Measurements from ENCODE around the gene ATP2A3.

Gene ATP2A3

GRCh38 chr17:3895354-3895753, 68.9 kb downstream of the ATP2A3 start:
- in situ Hi-C loops (cut with HindIII; ENCODE audit: low sequenced_read_pairs): no loop called here

- in situ Hi-C loops (cut with HindIII; ENCODE audit: low sequenced_read_pairs): no loop called here
Measured at GRCh38 chr17:3894911-3895343, 69.3 kb downstream of the ATP2A3 start.

GRCh38 chr17:3894188-3894587, 70.0 kb downstream of the ATP2A3 start:
- in situ Hi-C loops (cut with HindIII; ENCODE audit: low sequenced_read_pairs): no loop called here

- in situ Hi-C loops (cut with HindIII; ENCODE audit: low sequenced_read_pairs): no loop called here
Measured at GRCh38 chr17:3893720-3894116, 70.5 kb downstream of the ATP2A3 start.

GRCh38 chr17:3893003-3893719, 71.1 kb downstream of the ATP2A3 start, which contains the start of gene CAMKK1:
CAMKK1 (minus strand) TSS chr17:3893053; CDS start chr17:3885687, 7,366 bp downstream.
- in situ Hi-C loops (cut with HindIII; ENCODE audit: low sequenced_read_pairs): no loop called here

GRCh38 chr17:3892095-3892998, 71.9 kb downstream of the ATP2A3 start:
- in situ Hi-C loops (cut with HindIII; ENCODE audit: low sequenced_read_pairs): no loop called here

- in situ Hi-C loops (cut with HindIII; ENCODE audit: low sequenced_read_pairs): no loop called here
Measured at GRCh38 chr17:3891626-3892094, 72.6 kb downstream of the ATP2A3 start.

- in situ Hi-C loops (cut with HindIII; ENCODE audit: low sequenced_read_pairs): no loop called here
Measured at GRCh38 chr17:3890878-3891219, 73.4 kb downstream of the ATP2A3 start.

- in situ Hi-C loops (cut with HindIII; ENCODE audit: low sequenced_read_pairs): no loop called here
Measured at GRCh38 chr17:3890082-3890877, 74.0 kb downstream of the ATP2A3 start.

GRCh38 chr17:3889325-3890012, 74.8 kb downstream of the ATP2A3 start:
- in situ Hi-C loops (cut with HindIII; ENCODE audit: low sequenced_read_pairs): no loop called here

GRCh38 chr17:3888343-3889171, 75.7 kb downstream of the ATP2A3 start:
- in situ Hi-C loops (cut with HindIII; ENCODE audit: low sequenced_read_pairs): no loop called here

- in situ Hi-C loops (cut with HindIII; ENCODE audit: low sequenced_read_pairs): no loop called here
Measured at GRCh38 chr17:3887804-3888203, 76.4 kb downstream of the ATP2A3 start.

GRCh38 chr17:3887394-3887793, 76.8 kb downstream of the ATP2A3 start:
- in situ Hi-C loops (cut with HindIII; ENCODE audit: low sequenced_read_pairs): no loop called here

GRCh38 chr17:3886776-3887175, 77.5 kb downstream of the ATP2A3 start:
- in situ Hi-C loops (cut with HindIII; ENCODE audit: low sequenced_read_pairs): no loop called here

GRCh38 chr17:3885970-3886369, 78.3 kb downstream of the ATP2A3 start:
- in situ Hi-C loops (cut with HindIII; ENCODE audit: low sequenced_read_pairs): no loop called here

GRCh38 chr17:3885271-3885670, 79.0 kb downstream of the ATP2A3 start:
- in situ Hi-C loops (cut with HindIII; ENCODE audit: low sequenced_read_pairs): no loop called here

GRCh38 chr17:3884188-3884587, 80.0 kb downstream of the ATP2A3 start:
- in situ Hi-C loops (cut with HindIII; ENCODE audit: low sequenced_read_pairs): no loop called here

- in situ Hi-C loops (cut with HindIII; ENCODE audit: low sequenced_read_pairs): no loop called here
Measured at GRCh38 chr17:3882276-3882675, 82.0 kb downstream of the ATP2A3 start.

- in situ Hi-C loops (cut with HindIII; ENCODE audit: low sequenced_read_pairs): no loop called here
Measured at GRCh38 chr17:3880983-3881382, 83.3 kb downstream of the ATP2A3 start.
